GM18868 (cell line): Measurements from ENCODE around the gene SORCS2.

ENCODE experiments used
- ATAC-seq: cut with Tn5 transposase; IDR thresholded peaks from one replicate; pipeline ENCODE4 v1.9.1; 2021; ENCODE audit warnings: mild to moderate bottlenecking, moderate library complexity; ENCODE audit not compliant: unreplicated experiment

The SORCS2 gene

DNA sequence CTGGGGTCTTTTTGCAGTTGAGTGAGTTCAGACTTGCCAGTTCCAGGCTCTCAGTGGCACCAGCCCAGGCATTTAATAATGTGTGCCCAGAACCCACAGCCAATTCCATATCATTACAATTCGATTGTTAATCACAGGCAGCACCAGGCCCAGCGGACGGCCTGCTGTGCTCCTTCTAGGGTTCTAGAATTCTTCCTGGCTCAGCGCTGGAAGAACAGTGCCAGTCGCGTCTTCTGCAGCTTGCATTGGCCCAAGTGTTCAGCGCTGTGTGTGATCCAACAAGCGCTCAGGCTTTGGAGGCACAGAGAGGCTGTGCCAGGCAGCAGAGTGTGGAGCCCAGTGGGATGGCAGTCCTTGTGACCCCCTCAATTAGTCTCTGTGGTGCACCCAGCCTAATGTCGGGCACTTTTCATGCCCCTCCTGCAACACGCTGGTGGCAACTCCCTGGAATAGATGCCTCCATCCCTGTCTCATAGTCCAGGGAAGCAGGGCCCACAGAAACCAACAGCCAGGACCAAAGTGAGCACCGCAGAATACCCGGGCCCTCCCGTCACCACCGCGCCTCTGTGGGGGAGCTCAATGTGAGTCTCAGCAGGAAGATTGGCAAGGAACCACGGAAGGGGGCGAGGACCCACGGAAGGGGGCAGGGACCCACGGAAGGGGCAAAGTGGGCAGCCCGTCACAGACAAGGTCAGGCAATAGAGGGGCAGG is 554.2 kb downstream of the SORCS2 start:
- ATAC-seq = no peak

DNA sequence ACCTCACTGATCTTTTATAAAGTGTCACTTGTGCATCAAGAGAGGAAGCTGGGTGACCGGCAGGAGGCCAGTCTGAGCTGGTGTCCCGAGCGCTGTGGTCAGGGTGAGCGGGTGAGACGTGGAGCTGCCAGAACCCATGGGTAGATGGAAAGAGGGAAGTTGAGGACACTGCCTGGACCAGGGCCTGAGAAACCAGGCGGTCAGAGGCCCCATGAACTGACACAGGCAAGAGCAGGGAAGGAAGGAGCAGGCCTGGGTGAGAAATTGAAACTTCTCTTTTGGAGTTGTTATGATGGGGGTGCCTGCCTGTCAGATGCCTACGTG is 554.7 kb downstream of the SORCS2 start:
- ATAC-seq = no peak

- no peak for ATAC-seq
Observed at GRCh38 chr4:7747566-7747965, 555.2 kb downstream of the SORCS2 start.

- no peak for ATAC-seq
Observed at GRCh38 chr4:7750523-7750922, 558.2 kb downstream of the SORCS2 start.

- ATAC-seq = no peak
Observed at GRCh38 chr4:7750972-7751371, 558.6 kb downstream of the SORCS2 start.

- ATAC-seq = no peak
Observed at GRCh38 chr4:7752649-7753048, 560.3 kb downstream of the SORCS2 start.

DNA sequence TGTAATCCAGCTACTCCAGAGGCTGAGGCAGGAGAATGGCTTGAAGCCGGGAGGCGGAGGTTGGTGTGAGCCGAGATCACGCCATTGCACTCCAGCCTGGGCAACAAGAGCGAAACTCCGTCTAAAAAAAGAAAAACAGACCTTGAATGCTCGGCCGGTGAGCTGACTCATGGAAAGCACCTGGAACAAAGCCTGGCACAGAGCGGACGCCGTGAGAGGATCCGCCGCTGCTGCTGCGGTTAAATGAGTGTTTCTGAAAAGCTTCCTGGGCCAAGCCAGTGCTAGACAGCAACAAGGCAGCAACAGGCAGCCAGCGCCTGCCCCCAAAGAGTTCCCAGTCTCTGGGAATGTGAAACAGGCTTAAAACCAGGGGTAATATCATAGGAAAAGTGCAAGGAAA is 560.9 kb downstream of the SORCS2 start:
- no peak for ATAC-seq

DNA sequence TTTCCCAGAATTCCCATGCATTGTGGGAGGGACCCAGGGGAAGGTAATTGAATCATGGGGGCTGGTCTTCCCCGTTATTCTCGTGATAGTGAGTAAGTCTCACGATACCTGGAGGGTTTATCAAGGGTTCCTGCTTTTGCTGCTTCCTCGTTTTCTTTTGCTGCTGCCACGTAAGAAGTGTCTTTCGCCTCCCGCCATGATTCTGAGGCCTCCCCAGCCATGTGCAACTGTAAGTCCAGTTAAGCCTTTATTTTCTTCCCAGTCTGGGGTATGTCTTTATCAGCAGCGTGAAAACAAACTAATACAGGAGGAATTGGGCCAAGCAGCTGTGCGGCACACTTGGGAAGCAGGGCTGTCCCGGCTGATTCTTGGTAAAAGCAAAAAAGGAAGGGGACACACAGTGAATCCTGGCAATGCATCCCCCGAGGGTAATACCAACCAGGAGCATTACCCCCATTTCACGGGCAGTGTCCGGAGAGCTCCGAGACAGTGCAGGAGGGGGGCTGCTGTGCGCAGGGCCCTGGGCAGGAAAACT is 561.7 kb downstream of the SORCS2 start:
- ATAC-seq = no peak

DNA sequence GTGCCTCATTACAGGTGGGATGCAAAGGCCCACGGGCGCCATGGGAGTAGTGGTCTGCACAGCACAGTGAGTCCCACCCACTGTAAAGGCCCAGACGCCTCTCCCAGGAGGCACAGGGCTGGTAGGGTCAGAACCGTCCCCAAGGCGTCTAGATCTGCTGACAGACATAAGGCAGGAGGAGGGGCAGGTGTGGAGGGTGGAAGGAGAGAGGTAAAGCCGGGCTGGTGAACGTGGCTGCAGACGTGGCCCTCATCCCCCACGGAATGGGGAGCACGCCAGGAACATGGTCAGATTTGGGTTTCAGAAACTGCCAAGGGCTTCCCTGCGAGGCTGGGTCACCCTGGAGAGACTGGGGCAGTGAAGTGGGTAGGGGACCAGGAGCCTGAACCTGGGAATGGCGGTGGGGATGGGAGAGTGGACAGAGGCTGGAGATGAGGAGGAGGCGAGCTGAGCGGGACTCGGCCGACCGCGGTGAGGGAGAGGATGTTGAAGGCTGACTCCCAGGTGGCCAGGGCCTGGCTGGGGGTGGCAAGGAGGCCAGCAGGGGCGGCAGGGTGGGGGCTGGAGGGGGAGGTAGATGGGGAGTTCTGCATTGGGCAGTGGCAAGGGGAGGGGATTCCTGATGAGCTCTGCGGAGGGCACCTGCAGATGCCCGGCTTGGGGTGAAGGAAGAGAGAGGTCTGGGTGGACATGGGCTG is 562.4 kb downstream of the SORCS2 start:
- ATAC-seq = no peak

DNA sequence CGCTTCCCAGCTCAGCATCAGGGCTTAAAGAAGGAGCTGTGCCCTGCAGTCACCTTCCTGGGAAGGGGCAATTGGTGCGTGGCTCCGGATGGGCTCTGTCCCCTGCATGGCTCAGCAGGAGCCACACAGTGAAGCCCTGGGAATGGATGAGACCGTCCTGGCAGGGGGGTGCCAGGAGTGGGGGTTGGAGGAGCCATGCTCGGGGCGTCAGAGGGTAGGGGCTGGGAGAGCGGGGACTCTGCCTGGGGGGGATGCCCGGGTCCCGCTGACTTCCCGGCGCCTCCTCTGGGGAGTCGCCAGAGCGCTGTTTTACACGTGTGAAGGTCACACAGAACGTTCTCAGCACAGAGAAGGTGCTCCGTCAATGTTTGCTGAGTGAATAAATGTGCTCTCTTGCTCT is 563.2 kb downstream of the SORCS2 start:
- ATAC-seq = no peak

DNA sequence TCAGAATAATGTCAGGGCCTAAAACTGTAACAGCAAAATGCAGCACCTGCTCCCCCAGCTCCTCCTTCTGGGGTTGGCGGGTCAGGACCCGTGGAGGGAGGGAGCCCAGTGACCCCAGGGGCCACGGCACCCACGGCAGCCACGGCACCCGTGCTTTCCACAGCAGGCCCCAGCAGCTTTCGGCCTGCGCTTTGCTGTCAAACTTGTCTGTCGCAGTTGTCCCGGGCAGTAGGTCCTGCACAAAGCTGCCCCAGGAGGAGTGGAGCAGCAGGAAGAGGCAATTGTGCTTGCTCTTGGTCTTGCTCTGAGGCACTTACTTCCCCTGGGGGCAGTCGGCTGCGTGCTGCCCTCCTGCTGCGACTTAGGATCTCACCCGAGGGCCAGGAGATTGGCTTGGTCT is 563.7 kb downstream of the SORCS2 start:
- no peak for ATAC-seq

- no peak for ATAC-seq
Observed at GRCh38 chr4:7756561-7757355, 564.4 kb downstream of the SORCS2 start.

DNA sequence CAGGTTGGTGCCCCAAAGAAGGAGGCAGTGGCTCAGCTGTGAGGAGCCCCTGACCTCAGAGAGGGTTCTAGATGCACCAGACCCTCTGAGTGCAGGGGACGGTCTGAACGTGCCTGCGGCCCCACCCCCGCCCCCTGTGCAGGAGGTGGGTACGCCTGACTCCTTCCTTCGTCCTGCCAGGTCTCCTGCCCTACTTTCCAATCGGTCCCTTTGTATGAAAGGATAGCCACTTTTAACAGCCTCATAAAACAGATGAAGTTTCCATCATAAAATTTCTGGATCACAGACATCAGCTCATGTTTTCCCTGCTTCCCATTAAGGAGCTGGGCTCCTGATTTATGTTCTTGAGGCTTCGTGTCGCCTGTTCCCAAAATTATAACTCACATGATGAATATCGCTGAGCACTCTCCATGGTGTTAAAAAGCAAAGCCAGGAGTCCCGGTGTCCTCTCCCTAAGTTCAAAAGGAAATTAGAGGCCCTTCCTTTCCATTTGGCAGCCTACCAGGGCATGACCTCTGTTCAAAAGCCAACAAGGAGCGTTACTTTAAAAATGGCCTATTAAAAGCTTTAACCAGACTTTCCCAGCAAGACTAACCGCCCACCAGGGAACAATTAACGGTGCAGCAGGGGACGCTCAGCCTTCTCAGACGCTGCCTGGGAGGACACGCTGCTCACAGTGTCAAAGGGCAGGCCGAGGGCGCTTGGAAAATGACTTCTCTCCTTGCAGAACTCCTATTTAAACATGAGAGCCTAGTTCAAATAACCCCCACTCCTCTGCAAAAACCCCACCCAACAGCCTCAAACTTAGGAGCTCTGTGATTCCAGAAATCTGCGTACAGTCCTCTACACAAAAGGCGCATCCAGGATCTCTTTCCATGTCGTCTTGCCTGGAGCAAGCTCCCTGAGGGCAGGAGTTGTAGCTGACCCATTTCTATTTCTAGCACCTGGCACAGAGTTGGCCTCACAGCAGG is 565.4 kb downstream of the SORCS2 start:
- no peak for ATAC-seq

GRCh38 chr4:7758476-7758875 is 566.1 kb downstream of the SORCS2 start:
- no peak for ATAC-seq

DNA sequence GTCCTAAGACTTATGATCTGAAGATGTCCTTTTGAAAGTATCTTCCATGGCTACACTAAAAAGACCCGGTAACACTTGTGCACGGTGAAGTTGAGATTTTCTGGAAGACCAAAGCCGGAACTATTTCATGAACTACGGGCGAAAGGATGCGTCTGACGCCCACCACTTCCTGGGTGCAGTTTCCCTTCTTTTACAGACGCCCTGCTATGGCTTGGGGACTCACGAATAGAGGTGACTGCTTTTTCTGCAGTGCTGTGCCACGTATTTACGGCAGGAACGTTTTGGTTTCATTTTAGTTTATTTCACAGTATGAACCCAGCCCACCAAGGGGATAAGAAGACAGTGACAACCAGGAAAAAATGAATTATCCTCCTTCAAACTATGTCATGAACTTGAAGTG is 566.9 kb downstream of the SORCS2 start:
- ATAC-seq = no peak

GRCh38 chr4:7759635-7760034 is 567.3 kb downstream of the SORCS2 start:
- ATAC-seq = no peak

- no peak for ATAC-seq
Observed at GRCh38 chr4:7760228-7760627, 567.9 kb downstream of the SORCS2 start.

DNA sequence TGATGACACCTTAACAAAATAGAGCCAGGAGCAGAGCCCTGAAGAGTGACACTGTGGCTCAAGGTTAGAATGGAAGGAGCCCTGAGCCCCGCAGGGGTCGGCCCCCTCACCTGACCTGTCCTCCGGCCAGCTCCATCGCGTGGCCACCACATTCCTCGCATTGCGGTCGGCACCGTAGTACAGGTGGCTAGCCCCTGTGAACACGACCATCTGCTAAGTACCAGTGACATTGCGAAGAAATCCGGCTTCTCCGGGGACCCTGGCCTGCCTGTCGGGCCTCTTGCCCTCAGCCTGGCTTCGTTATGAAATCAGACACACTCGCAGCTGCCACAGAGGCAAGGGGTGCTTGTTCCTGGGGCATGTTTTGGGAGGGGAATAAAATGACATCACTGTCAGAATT is 568.4 kb downstream of the SORCS2 start:
- ATAC-seq = no peak

- no peak for ATAC-seq
Observed at GRCh38 chr4:7761312-7761711, 569.0 kb downstream of the SORCS2 start.

- ATAC-seq = no peak
Observed at GRCh38 chr4:7761720-7762119, 569.4 kb downstream of the SORCS2 start.
